Measurements from ENCODE around the gene CHST12.
"Not testable (repeated sequence)": the region's sequence is repeated elsewhere in the genome, so short reads cannot be mapped to it uniquely, and the experiment has no call there.

Gene CHST12

DNA sequence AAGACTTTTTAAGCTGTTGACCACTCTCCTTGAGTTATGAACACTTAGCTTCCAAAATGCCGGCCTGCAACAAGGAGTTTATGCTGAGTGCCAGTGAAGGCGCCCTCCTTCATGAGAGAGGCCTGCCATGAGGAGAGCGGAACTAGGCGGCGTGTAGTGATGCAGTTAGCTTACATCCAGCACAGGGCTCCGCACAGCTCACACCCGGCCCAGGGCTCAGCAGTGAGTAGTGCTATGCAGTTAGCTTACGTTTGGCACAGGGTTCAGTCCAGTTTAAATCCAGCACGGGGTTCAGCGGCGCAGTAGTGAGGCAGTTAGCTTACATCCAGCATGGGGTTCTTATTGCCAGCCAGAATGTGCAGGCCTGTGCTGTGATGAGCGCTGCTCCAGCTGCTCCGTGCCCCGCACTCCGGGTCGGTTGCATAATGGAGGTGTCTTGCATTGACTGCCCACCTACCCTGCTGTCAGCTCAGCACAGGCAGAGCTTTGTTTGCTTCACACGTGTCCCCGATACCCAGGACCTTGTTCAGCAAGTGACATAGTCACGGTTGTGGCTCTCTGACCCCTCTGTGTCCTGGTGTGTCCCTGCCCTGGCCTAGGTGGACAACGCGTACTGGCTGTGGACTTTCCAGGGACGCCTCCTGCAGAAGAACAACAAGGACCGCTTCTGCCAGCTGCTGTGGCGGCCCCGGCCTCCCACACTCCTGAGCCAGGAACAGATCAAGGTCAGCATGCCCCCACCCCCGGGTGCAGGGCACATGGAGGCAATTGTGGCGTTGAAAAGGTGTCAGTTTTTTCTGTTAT, 26.9 kb upstream of the CHST12 start:
- Histone ChIP-seq H3K9me3 (ENCODE audit: control insufficient read depth in 5 of 5, low read length in 5 of 5) (no peaks in the 10 kb centered on the region), H3K4me1 (ENCODE audit: control insufficient read depth in 5 of 5, insufficient read depth in 5 of 5, low read length in 5 of 5) (peaks cover 0 to 2% (median 0%) of the 10 kb centered on the region in 5 donors), H3K36me3 (ENCODE audit: control insufficient read depth in 5 of 5, insufficient read depth in 5 of 5, low read length in 5 of 5) (peaks cover 3 to 98% (median 94%) of the 10 kb centered on the region in 5 donors), H3K27ac (ENCODE audit: low read depth, low read length) (no peak overlapping the region), H3K9ac (ENCODE audit: low read length in 5 of 5) (no peak overlapping the region), H3K27me3 (ENCODE audit: control insufficient read depth in 5 of 5, insufficient read depth in 4 of 5, low read length in 5 of 5) (no peaks in the 10 kb centered on the region), H3K4me3 (ENCODE audit: low read depth in 1 of 5, low read length in 5 of 5) (no peak overlapping the region)

DNA sequence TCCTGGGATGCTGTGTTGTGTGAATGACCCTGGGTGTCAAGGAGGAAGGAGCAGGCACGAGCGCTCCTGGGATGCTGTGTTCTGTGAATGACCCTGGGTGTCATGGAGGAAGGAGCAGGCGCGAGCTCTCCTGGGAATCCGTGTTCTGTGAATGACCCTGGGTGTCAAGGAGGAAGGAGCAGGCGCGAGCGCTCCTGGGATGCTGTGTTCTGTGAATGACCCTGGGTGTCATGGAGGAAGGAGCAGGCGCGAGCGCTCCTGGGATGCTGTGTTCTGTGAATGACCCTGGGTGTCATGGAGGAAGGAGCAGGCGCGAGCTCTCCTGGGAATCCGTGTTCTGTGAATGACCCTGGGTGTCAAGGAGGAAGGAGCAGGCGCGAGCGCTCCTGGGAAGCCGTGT, 25.9 kb upstream of the CHST12 start:
- H3K4me1 ChIP-seq (ENCODE audit: control insufficient read depth in 5 of 5, insufficient read depth in 5 of 5, low read length in 5 of 5); H3K9me3 ChIP-seq (ENCODE audit: control insufficient read depth in 5 of 5, low read length in 5 of 5); H3K4me3 ChIP-seq (ENCODE audit: low read depth in 1 of 5, low read length in 5 of 5); H3K27me3 ChIP-seq (ENCODE audit: control insufficient read depth in 5 of 5, insufficient read depth in 4 of 5, low read length in 5 of 5); H3K9ac ChIP-seq (ENCODE audit: low read length in 5 of 5); H3K27ac ChIP-seq (ENCODE audit: low read depth, low read length): not testable (repeated sequence)
- H3K36me3 ChIP-seq (ENCODE audit: control insufficient read depth in 5 of 5, insufficient read depth in 5 of 5, low read length in 5 of 5) = peaks cover 3 to 98% (median 90%) of the 10 kb centered on the region in 5 donors

DNA sequence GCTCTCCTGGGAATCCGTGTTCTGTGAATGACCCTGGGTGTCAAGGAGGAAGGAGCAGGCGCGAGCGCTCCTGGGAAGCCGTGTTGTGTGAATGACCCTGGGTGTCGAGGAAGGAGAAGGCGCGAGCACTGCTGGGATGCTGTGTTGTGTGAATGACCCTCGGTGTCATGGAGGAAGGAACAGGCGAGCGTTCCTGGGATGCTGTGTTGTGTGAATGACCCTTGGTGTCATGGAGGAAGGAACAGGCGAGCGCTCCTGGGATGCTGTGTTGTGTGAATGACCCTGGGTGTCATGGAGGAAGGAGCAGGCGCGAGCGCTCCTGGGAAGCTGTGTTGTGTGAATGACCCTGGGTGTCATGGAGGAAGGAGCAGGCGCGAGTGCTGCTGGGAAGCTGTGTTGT, 25.3 kb upstream of the CHST12 start:
- not testable (repeated sequence) for H3K27me3 ChIP-seq (ENCODE audit: control insufficient read depth in 5 of 5, insufficient read depth in 4 of 5, low read length in 5 of 5)

DNA sequence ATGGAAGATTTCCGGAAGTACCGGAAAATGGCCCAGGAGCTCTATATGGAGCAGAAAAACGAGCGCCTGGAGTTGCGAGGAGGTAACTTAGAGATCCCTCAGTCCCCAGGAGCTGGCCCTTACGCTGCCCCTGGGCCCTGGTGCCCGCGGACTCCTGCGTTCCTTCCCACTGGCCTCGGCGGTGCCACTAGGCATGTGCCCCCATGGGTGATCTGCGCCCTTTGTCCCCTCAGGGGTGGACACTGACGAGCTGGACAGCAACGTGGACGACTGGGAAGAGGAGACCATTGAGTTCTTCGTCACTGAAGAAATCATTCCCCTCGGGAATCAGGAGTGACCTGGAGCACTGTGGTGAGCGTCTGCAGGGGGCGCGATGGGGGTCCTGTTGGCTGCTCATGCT, 24.2 kb upstream of the CHST12 start:
- Histone ChIP-seq H3K27ac (ENCODE audit: low read depth, low read length) (no peak overlapping the region), H3K27me3 (ENCODE audit: control insufficient read depth in 5 of 5, insufficient read depth in 4 of 5, low read length in 5 of 5) (no peaks in the 10 kb centered on the region), H3K9ac (ENCODE audit: low read length in 5 of 5) (no peak overlapping the region), H3K4me3 (ENCODE audit: low read depth in 1 of 5, low read length in 5 of 5) (no peak overlapping the region), H3K9me3 (ENCODE audit: control insufficient read depth in 5 of 5, low read length in 5 of 5) (no peaks in the 10 kb centered on the region), H3K36me3 (ENCODE audit: control insufficient read depth in 5 of 5, insufficient read depth in 5 of 5, low read length in 5 of 5) (peaks cover 3 to 91% (median 76%) of the 10 kb centered on the region in 5 donors), H3K4me1 (ENCODE audit: control insufficient read depth in 5 of 5, insufficient read depth in 5 of 5, low read length in 5 of 5) (no peaks in the 10 kb centered on the region)

More for the DNA sequence above, 25.3 kb upstream of the CHST12 start:
- H3K4me1 ChIP-seq (ENCODE audit: control insufficient read depth in 5 of 5, insufficient read depth in 5 of 5, low read length in 5 of 5); H3K27ac ChIP-seq (ENCODE audit: low read depth, low read length); H3K4me3 ChIP-seq (ENCODE audit: low read depth in 1 of 5, low read length in 5 of 5); H3K9me3 ChIP-seq (ENCODE audit: control insufficient read depth in 5 of 5, low read length in 5 of 5); H3K9ac ChIP-seq (ENCODE audit: low read length in 5 of 5): not testable (repeated sequence)
- H3K36me3 ChIP-seq (ENCODE audit: control insufficient read depth in 5 of 5, insufficient read depth in 5 of 5, low read length in 5 of 5) = peaks cover 3 to 98% (median 84%) of the 10 kb centered on the region in 5 donors

DNA sequence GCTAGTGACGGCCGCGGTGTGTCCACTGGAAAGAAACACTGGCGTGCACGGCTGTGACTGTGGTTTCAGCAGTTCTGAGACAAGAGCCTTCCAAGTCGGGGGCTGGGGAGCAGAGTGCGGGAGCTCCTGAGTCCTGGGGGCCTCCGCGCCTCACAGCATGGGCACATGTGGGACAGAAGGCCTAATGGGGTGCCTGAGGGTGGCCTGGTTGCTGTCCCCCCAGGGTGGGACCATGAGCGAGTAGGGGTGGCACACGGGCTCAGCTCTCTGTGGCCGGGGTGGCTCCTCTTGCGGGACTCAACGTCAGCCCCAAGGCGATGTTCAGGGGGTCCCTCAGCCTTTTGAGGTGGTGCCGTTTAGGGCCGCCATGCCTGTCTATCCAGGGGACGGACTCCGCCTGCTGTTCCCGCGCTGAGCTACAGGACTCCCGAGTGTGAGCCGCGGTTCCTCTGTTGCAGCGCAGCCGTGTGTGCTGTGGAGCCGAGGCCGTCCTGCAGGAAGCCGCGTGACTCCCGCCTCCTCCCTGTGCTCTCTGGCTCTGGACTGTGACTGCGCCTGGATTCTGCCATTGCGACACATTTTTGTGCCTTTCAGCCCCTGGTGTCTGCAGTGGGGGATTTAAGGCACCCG, 23.5 kb upstream of the CHST12 start:
- peaks cover 3 to 83% (median 69%) of the 10 kb centered on the region in 5 donors for H3K36me3 ChIP-seq (ENCODE audit: control insufficient read depth in 5 of 5, insufficient read depth in 5 of 5, low read length in 5 of 5)
- H3K9me3 ChIP-seq (ENCODE audit: control insufficient read depth in 5 of 5, low read length in 5 of 5) = no peaks in the 10 kb centered on the region
- H3K4me3 ChIP-seq (ENCODE audit: low read depth in 1 of 5, low read length in 5 of 5) = no peak overlapping the region
- H3K9ac ChIP-seq (ENCODE audit: low read length in 5 of 5) = no peak overlapping the region
- no peak overlapping the region for H3K27ac ChIP-seq (ENCODE audit: low read depth, low read length)
- H3K27me3 ChIP-seq (ENCODE audit: control insufficient read depth in 5 of 5, insufficient read depth in 4 of 5, low read length in 5 of 5) = no peaks in the 10 kb centered on the region
- no peaks in the 10 kb centered on the region for H3K4me1 ChIP-seq (ENCODE audit: control insufficient read depth in 5 of 5, insufficient read depth in 5 of 5, low read length in 5 of 5)

DNA sequence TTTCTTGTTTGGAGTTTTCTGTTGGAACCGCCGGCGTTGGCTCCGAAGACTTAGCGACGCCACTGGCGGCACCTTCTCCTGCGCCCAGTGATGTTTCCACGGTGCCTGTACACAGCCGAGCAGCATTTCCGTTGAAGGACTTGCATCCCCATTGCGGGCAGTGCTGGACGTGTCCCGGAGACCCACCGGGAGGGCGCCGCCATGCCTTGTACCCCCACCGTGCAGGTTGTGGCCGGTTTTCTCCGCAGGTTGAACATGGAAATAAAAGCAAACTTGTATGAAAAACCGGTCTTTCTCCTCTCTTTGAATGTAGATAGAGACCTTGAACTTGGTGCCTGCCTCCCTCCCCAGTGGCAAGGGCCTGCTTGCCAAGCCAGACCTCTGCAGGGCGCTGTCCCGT, 22.9 kb upstream of the CHST12 start:
- Histone ChIP-seq H3K4me3 (ENCODE audit: low read depth in 1 of 5, low read length in 5 of 5) (no peak overlapping the region), H3K9ac (ENCODE audit: low read length in 5 of 5) (no peak overlapping the region), H3K4me1 (ENCODE audit: control insufficient read depth in 5 of 5, insufficient read depth in 5 of 5, low read length in 5 of 5) (no peaks in the 10 kb centered on the region), H3K9me3 (ENCODE audit: control insufficient read depth in 5 of 5, low read length in 5 of 5) (no peaks in the 10 kb centered on the region), H3K27me3 (ENCODE audit: control insufficient read depth in 5 of 5, insufficient read depth in 4 of 5, low read length in 5 of 5) (no peaks in the 10 kb centered on the region), H3K36me3 (ENCODE audit: control insufficient read depth in 5 of 5, insufficient read depth in 5 of 5, low read length in 5 of 5) (peaks cover 3 to 78% (median 63%) of the 10 kb centered on the region in 5 donors), H3K27ac (ENCODE audit: low read depth, low read length) (no peak overlapping the region)

DNA sequence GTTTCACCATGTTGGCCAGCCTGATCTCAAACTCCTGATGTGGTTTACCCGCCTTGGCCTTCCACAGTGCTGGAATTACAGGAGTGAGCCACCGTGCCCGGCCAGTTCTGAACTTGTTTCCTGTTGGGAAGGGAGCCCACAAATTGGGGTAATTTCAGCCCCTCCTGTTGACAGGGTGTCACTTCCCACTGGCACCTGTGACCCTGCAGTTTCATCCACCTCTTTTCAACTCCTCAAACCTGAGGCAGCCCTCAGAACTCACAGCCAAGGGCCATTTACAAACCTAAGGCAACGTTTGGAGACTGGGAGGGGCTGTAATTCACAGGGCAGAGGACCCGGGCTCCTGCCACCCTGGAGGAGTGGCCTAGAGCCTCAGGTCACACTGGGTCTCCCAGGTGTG, 22.2 kb upstream of the CHST12 start:
- Histone ChIP-seq H3K9ac (ENCODE audit: low read length in 5 of 5) (no peak overlapping the region), H3K4me3 (ENCODE audit: low read depth in 1 of 5, low read length in 5 of 5) (no peak overlapping the region), H3K9me3 (ENCODE audit: control insufficient read depth in 5 of 5, low read length in 5 of 5) (no peaks in the 10 kb centered on the region), H3K4me1 (ENCODE audit: control insufficient read depth in 5 of 5, insufficient read depth in 5 of 5, low read length in 5 of 5) (no peaks in the 10 kb centered on the region), H3K27ac (ENCODE audit: low read depth, low read length) (no peak overlapping the region), H3K27me3 (ENCODE audit: control insufficient read depth in 5 of 5, insufficient read depth in 4 of 5, low read length in 5 of 5) (no peaks in the 10 kb centered on the region), H3K36me3 (ENCODE audit: control insufficient read depth in 5 of 5, insufficient read depth in 5 of 5, low read length in 5 of 5) (peaks cover 0 to 71% (median 56%) of the 10 kb centered on the region in 5 donors)

DNA sequence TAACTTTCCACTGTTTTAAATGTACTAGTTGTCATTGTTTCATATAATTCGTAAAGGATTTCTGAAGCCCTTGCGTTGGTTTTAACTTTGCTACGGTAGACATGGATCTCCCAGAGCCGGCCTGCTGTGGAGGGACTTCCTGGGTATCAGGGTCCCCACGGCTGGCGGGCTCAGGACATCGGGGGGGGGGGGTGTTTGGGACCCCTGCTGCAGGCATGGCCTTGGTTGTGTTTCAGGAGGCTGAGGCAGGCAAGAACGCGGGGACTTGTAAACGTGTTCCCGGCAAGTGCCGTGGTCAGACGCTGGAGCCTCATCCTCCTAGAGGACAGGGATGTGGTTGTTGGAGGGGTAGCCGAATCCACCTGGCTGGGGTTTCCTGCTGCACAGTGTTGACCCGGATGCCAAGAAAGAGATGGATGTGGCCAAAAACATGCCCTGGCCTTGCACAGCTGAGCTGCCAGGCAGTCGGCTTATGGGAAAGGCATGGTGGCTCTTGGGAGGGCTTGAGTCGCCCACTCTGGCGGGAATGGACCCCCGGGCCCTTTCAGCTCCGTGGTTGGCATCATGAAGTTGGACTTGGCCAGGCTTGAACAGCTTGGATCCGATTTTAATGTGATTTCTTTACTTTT, 21.4 kb upstream of the CHST12 start:
- H3K4me3 ChIP-seq (ENCODE audit: low read depth in 1 of 5, low read length in 5 of 5) = no peak overlapping the region
- peaks cover 0 to 63% (median 48%) of the 10 kb centered on the region in 5 donors for H3K36me3 ChIP-seq (ENCODE audit: control insufficient read depth in 5 of 5, insufficient read depth in 5 of 5, low read length in 5 of 5)
- no peaks in the 10 kb centered on the region for H3K27me3 ChIP-seq (ENCODE audit: control insufficient read depth in 5 of 5, insufficient read depth in 4 of 5, low read length in 5 of 5)
- H3K27ac ChIP-seq (ENCODE audit: low read depth, low read length) = no peak overlapping the region
- H3K9ac ChIP-seq (ENCODE audit: low read length in 5 of 5) = no peak overlapping the region
- H3K4me1 ChIP-seq (ENCODE audit: control insufficient read depth in 5 of 5, insufficient read depth in 5 of 5, low read length in 5 of 5) = peaks cover 0 to under 1% (median 0%) of the 10 kb centered on the region in 5 donors
- no peaks in the 10 kb centered on the region for H3K9me3 ChIP-seq (ENCODE audit: control insufficient read depth in 5 of 5, low read length in 5 of 5)

DNA sequence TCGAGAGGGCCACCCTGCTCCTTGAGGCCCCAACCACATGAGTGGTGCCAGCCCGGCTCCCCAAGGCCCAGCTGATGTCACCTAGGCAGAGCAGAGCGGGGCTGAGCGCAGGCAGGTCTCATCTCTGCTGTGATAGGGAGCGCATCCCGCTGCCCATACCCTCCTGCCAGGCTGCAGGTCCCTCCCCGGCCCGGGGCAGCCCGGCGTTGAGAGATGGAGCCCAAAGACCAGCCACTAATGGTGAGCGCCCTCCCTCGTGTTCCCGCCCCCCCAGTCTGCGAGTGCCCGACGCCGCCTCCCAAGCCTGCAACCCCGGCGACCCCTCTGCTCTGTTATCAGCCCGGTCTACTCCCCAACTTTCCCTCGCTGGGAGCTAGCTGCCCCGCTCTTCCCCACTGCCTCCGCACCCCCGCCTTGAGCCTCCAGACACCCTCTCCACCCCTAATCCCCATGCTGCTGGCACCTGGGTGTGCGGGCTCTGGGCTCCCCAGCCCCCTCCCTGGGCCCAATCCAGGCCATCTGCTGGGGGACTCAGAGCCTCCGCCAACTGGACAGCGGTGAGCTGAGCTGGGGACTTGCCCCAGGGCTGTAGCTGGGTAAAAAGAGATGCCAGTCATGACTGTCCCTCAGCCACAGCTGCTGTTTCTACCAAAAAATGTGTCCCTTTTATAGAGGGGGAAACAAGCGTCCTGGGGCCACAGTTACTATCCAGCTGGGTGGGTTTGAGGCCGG, 19.7 kb upstream of the CHST12 start:
- Histone ChIP-seq H3K4me3 (ENCODE audit: low read depth in 1 of 5, low read length in 5 of 5) (no peak overlapping the region), H3K9me3 (ENCODE audit: control insufficient read depth in 5 of 5, low read length in 5 of 5) (no peaks in the 10 kb centered on the region), H3K4me1 (ENCODE audit: control insufficient read depth in 5 of 5, insufficient read depth in 5 of 5, low read length in 5 of 5) (peaks cover 0 to 14% (median 6%) of the 10 kb centered on the region in 5 donors), H3K36me3 (ENCODE audit: control insufficient read depth in 5 of 5, insufficient read depth in 5 of 5, low read length in 5 of 5) (peaks cover 0 to 48% (median 37%) of the 10 kb centered on the region in 5 donors), H3K27me3 (ENCODE audit: control insufficient read depth in 5 of 5, insufficient read depth in 4 of 5, low read length in 5 of 5) (no peaks in the 10 kb centered on the region), H3K9ac (ENCODE audit: low read length in 5 of 5) (no peak overlapping the region), H3K27ac (ENCODE audit: low read depth, low read length) (no peak overlapping the region)

Data from subcutaneous abdominal adipose tissue (tissue), 5 donors.